Upper lobe of left lung (tissue), 4 donors: ENCODE measurements around the gene NRXN3.

Source experiments
- CTCF ChIP-seq, 6 experiments: fragments of 450-650 bp in 4 of 6; fragments of 200-600 bp in 2 of 6; sonication (generic) in 2 of 6; IDR thresholded peaks; one replicate each; pipeline ENCODE4 v1.5.1; 2016 to 2019; ENCODE audit warnings: antibody characterized with exemption in 6 of 6
- EP300 ChIP-seq, 4 donors: sonication (generic); formaldehyde crosslinking; IDR thresholded peaks; one replicate each; pipeline ENCODE4 v1.5.1; 2017; ENCODE audit warnings: antibody characterized with exemption in 4 of 4, control low read depth in 2 of 4

GRCh38 chr14:78308079-78308478 is 137.9 kb downstream of the NRXN3 start:
- TF ChIP-seq CTCF (IDR thresholded peaks at IDR 0.05) (no peak), EP300 (IDR thresholded peaks at IDR 0.05) (no peak)
